ENCODE measurements around the gene BAIAP2. TPM values are rescaled to one million over a fixed set of nuclear protein-coding genes. Genes with fewer than 3 reads are reported as not detected.

Gene BAIAP2
- polyA plus RNA-seq, 3 donors, result 8.6 to 17.0 (median 11.2) TPM

DNA sequence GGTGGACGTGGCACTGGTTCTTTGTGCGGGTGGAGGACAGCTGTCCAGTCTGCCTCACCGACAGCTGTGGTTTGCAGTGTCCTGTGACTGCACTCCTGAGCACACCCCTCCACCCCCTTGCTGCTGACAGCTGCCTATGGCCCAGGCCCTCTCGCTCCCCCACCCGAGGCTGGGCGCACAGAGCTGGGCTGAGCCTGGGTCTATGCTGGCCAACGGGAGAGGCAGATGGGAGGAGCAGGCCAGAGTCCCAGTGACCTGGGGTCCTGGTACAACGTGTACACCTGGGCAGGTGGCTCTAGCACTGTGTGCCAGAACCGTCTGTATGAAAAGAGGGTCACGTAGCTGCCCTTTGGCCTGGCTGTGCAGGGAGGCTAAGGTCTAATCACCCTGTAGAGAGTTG, 30.5 kb downstream of the BAIAP2 start:
- no peaks in the 10 kb centered on the region for H4K20me1 ChIP-seq (ENCODE audit: insufficient read depth, low read length)
- H3K4me1 ChIP-seq (ENCODE audit: control insufficient read depth in 1 of 2, insufficient read depth in 2 of 2, low read length in 2 of 2), result no peaks in the 10 kb centered on the region
- H3K4me3 ChIP-seq (replicated peaks in 1 of 3; ENCODE audit: low read depth in 2 of 3, low read length in 3 of 3), result no peak overlapping the region
- no peak overlapping the region for H3K4me2 ChIP-seq (replicated peaks; ENCODE audit: extremely low read depth, low read length, poor library complexity, severe bottlenecking)
- no peaks in the 10 kb centered on the region for H3K79me2 ChIP-seq (ENCODE audit: insufficient read depth, low read length)
- no peaks in the 10 kb centered on the region for H3K36me3 ChIP-seq (replicated peaks in 1 of 2; ENCODE audit: control insufficient read depth in 1 of 2, insufficient read depth in 2 of 2, low read length in 2 of 2)
- H3K27ac ChIP-seq (ENCODE audit: low read depth in 1 of 2, low read length in 2 of 2), result no peak overlapping the region
- no peaks in the 10 kb centered on the region for H3K27me3 ChIP-seq (ENCODE audit: control insufficient read depth in 2 of 2, insufficient read depth in 2 of 2, low read length in 2 of 2)
- H3K9me3 Mint-ChIP-seq, result peaks cover 0 to 2% (median 0%) of the 10 kb centered on the region in 7 donors
- WGBS (ENCODE audit: insufficient coverage), result 92% methylated on average over 9 of the region's 10 CpGs
- peaks cover 9 to 10% of the 10 kb centered on the region in 2 donors for H3K36me3 Mint-ChIP-seq
- H3K4me3 Mint-ChIP-seq, result no peak overlapping the region
- H3K4me1 Mint-ChIP-seq, result peaks cover 5% of the 10 kb centered on the region
- H3K27me3 Mint-ChIP-seq (ENCODE audit: low read depth in 3 of 3), result peaks cover 2 to 4% (median 2%) of the 10 kb centered on the region in 3 donors
- no peaks in the 10 kb centered on the region for H3K9me3 ChIP-seq (replicated peaks in 1 of 2; ENCODE audit: control insufficient read depth in 1 of 2, insufficient read depth in 1 of 2, low read length in 2 of 2)
- no peak for DNase-seq
- H2AFZ ChIP-seq (ENCODE audit: insufficient read depth, low read depth, low read length, poor library complexity, severe bottlenecking), result no peak overlapping the region
- no peak overlapping the region for H3K9ac ChIP-seq (ENCODE audit: insufficient read depth, low read length, poor library complexity, severe bottlenecking)
- TF ChIP-seq, protein P1, sequence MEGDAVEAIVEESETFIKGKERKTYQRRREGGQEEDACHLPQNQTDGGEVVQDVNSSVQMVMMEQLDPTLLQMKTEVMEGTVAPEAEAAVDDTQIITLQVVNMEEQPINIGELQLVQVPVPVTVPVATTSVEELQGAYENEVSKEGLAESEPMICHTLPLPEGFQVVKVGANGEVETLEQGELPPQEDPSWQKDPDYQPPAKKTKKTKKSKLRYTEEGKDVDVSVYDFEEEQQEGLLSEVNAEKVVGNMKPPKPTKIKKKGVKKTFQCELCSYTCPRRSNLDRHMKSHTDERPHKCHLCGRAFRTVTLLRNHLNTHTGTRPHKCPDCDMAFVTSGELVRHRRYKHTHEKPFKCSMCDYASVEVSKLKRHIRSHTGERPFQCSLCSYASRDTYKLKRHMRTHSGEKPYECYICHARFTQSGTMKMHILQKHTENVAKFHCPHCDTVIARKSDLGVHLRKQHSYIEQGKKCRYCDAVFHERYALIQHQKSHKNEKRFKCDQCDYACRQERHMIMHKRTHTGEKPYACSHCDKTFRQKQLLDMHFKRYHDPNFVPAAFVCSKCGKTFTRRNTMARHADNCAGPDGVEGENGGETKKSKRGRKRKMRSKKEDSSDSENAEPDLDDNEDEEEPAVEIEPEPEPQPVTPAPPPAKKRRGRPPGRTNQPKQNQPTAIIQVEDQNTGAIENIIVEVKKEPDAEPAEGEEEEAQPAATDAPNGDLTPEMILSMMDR (IDR thresholded peaks at IDR 0.05), result no peak
- no peak overlapping the region for H3K27ac Mint-ChIP-seq
- intact Hi-C loops (cut with micrococcal nuclease), result no loop called here

DNA sequence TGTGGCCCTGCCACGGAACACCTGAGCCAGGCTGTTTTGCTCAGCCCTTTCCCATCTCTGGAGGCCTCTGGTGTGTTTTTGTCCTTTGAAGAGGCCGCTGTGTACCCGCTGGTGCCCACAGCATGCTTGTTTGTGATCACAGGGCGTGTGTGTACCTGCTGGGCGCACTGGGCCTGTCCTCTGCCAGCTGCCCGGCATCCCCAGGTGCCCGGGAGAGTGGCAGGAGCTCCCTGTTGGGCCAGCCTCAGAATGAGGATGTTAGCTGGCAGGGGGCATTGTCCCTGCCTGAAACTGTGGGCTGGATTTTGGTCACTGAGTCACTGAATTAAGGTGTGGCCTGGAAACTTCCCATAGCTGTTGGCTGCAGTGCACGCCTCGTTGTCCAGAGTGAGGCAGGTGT, 31.1 kb downstream of the BAIAP2 start:
- Mint-ChIP-seq H3K27ac (no peak overlapping the region), H3K4me3 (no peak overlapping the region), H3K9me3 (peaks cover 0 to 2% (median 0%) of the 10 kb centered on the region in 7 donors), H3K4me1 (peaks cover 5% of the 10 kb centered on the region), H3K36me3 (peaks cover 9 to 10% of the 10 kb centered on the region in 2 donors), H3K27me3 (ENCODE audit: low read depth in 3 of 3) (peaks cover 2 to 4% (median 2%) of the 10 kb centered on the region in 3 donors)
- Histone ChIP-seq H3K27ac (ENCODE audit: low read depth in 1 of 2, low read length in 2 of 2) (no peak overlapping the region), H3K27me3 (ENCODE audit: control insufficient read depth in 2 of 2, insufficient read depth in 2 of 2, low read length in 2 of 2) (no peaks in the 10 kb centered on the region), H3K4me1 (ENCODE audit: control insufficient read depth in 1 of 2, insufficient read depth in 2 of 2, low read length in 2 of 2) (no peaks in the 10 kb centered on the region), H2AFZ (ENCODE audit: insufficient read depth, low read depth, low read length, poor library complexity, severe bottlenecking) (no peak overlapping the region), H3K36me3 (replicated peaks in 1 of 2; ENCODE audit: control insufficient read depth in 1 of 2, insufficient read depth in 2 of 2, low read length in 2 of 2) (no peaks in the 10 kb centered on the region), H4K20me1 (ENCODE audit: insufficient read depth, low read length) (no peaks in the 10 kb centered on the region), H3K79me2 (ENCODE audit: insufficient read depth, low read length) (no peaks in the 10 kb centered on the region), H3K4me2 (replicated peaks; ENCODE audit: extremely low read depth, low read length, poor library complexity, severe bottlenecking) (no peak overlapping the region), H3K4me3 (replicated peaks in 1 of 3; ENCODE audit: low read depth in 2 of 3, low read length in 3 of 3) (no peak overlapping the region), H3K9ac (ENCODE audit: insufficient read depth, low read length, poor library complexity, severe bottlenecking) (no peak overlapping the region), H3K9me3 (replicated peaks in 1 of 2; ENCODE audit: control insufficient read depth in 1 of 2, insufficient read depth in 1 of 2, low read length in 2 of 2) (no peaks in the 10 kb centered on the region)
- no peak for DNase-seq
- TF ChIP-seq, protein P1 (IDR thresholded peaks at IDR 0.05), result no peak
- 95% methylated on average over 9 of the region's 9 CpGs for WGBS (ENCODE audit: insufficient coverage)
- intact Hi-C loops (cut with micrococcal nuclease), result no loop called here
